NCI-H1694 (cell line): ENCODE data around the gene UGT3A1.
"Not testable (repeated sequence)": the region's sequence is repeated elsewhere in the genome, so short reads cannot be mapped to it uniquely, and the experiment has no call there.

Source experiments
- DNase-seq: peaks from one replicate; lab custom pipeline; 2025; lab: John Stamatoyannopoulos, UW

Gene UGT3A1

GRCh38 chr5:35987776-35988175 is 3.4 kb downstream of the UGT3A1 start:
- no peak for DNase-seq

DNA sequence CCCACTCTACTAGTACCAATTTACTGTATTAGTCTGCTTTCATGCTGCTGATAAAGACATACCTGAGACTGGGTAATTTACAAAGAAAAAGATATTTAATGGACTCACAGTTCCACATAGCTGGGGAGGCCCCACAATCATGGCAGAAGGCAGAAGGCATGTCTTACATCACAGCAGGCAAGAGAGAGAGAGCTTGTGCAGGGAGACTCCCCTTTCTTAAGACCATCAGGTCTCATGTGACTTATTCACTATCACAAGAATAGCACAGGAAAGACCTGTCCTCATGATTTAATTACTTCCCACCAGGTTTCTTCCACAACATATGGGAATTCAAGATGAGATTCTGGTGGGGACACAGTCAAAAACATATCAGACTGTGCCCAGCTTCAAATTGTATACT is 11.5 kb downstream of the UGT3A1 start:
- no peak for DNase-seq

DNA sequence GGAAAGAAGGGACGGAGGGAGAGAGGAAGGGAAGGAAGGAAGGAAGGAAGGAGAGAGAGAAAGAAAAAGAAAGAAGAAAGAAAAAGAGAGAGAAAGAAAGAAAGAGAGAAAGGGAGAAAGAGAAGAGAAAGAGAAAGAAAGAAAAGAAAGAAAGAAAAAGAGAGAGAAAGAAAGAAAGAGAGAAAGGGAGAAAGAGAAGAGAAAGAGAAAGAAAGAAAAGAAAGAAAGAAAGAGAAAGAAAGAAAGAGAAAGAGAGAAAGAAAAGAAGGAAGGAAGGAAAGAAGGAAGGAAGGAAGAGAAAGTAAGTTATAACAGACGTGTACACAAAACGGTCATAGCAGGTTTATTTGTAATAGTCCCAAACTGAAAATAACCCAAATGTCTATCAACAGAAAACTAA is 14.3 kb downstream of the UGT3A1 start:
- DNase-seq = not testable (repeated sequence)

GRCh38 chr5:35974570-35974969 is 16.6 kb downstream of the UGT3A1 start:
- DNase-seq = no peak

DNA sequence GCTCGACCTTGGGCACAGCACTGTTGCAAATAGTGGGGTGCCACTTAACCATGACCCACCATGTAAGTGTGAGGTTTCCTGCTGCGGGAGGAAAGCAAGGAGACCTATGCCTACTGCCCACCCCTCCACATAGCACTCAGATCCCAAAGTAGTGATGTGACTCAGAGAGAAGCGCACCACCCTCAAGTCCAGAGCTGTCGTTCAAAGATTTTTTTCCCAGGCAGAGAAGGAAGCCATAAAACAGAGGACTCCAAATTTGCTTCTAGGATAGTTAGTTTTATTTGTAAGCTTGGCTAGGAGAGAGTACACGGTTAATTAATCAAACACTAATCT is 19.3 kb downstream of the UGT3A1 start:
- no peak for DNase-seq

- DNase-seq = no peak
Observed at GRCh38 chr5:35971186-35971877, 19.9 kb downstream of the UGT3A1 start.

DNA sequence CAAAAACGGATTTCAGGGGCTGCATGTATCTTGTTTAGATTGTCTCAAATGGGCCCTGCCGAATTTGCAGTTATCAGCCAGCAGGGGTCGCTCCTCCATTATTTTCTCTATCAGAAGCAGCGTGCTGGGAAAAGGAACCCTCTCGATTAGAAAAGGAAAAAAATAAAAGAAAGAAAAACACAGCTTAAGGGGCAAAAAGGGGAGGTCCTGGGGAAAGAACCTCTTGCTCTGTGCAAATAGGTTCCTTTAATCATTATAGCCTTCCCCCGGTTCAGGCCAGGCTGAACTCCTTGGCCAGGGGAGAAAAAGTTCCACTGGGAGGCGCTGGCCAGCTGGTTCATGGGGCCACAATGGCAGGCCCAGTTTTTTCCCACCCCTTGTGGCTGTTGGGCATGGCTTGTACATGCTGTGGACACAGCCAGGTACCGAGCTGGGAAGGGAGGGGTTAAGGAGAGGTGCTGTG is 27.8 kb downstream of the UGT3A1 start:
- peak; percentile 3 for DNase-seq

GRCh38 chr5:35960328-35960727 is 30.9 kb downstream of the UGT3A1 start:
- no peak for DNase-seq

GRCh38 chr5:35956429-35956828 is 34.8 kb downstream of the UGT3A1 start:
- no peak for DNase-seq

DNA sequence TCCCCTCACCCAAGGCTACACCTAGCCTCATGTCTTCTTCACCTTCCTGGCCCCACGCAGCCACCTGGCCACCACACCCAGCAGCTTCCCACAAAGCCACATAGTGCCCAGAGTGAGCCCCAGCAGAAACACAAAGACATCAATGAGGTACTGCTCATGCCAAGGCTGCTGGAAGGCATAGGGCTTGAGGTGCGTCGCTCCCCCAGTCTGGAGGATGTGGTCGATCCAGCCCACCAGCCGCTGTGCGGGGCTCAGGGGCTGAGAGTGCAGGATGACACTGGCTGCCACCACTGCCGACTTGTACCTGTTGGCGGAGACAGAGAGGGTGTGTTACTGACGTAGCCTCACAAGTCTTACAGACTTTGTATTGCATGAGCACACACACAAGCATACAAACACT is 37.0 kb downstream of the UGT3A1 start:
- no peak for DNase-seq

GRCh38 chr5:35947085-35947484 is 44.1 kb downstream of the UGT3A1 start:
- DNase-seq = no peak

DNA sequence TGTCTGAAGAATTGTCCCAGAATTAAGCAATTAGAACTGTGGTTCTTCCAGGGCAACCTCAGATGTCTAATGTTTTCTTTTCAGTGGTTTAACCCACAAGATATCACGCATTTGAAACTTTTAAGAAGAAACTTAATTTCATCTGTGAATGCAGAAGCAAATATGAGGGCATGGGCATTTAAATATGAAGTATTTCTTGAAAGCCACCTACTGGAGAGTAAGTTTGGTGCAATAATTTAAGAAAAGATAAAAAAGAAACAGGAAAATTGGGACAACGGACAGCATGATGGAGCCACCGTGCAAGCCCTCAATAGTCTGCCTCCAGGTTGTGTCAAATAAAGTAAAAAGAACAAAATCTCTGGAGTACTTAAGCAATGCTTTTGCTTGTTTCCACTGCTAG is 51.6 kb downstream of the UGT3A1 start:
- no peak for DNase-seq

DNA sequence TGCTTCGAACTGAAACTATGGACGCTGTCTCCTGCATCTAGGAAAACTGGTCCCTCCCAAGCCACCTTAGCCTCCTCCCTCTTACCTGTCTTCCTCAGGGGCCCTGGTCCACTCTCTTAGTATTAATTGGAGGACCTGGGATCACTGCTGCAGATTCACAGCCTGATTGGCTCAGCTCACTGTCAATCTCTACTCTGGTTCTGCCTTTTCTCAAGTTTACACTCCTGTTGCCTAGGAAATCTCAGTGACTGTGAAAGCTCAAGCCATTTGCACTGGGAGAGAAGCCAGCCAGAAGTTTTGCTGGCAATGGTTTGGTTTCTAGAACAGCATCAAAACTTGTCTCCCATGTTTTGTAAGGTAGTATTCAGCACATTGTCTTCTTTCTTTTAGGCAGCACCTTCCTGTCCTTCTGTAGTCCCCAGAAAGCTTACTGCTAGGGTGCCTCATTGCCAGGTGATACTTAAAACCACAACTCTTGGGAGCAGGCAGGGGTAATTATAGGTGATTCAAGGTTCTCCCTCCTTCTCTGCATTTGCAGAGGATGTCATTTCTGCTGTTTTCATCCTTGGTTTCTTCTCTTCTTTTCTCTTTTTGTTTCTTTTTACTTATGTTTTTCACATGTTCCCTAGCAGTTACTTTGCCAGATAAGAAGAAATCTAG is 52.5 kb downstream of the UGT3A1 start, which contains the start of gene CAPSL:
CAPSL (minus strand) TSS at position 55 of the 660 bp plus-strand sequence. CDS start 17,502 bp downstream, outside the sequence.
- no peak for DNase-seq

DNA sequence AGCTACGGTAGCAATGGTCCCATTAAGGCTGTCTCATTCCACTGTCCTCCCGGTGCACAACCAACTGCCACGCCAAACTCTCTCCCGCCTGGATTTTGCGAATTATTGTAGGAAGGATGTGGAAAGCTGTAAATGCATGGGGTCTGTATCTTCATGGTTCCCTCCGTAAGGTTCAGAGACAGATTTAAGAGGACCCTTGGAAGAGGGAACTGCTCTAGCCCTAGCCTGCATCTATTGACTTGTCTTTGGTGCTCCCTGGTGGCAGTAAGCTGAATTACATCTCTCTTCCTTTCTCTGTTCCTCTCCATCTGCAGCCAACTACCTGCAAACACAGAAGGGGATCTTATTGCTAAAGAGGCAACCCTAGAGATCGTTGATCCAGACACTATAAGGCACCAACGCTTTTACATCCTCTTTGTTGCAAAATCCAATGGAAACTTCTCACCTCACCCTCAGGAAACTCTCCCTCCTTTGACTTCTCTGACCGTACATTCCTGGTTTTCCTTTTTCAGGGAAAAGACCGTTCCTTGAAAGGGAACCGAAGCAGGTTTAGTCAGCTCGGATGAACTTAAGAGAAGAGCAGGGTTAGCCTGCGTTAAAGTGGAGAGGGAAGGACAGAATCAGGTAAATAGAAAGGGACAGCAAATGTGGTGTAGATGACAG is 64.7 kb downstream of the UGT3A1 start:
- DNase-seq = peak; percentile 88

DNA sequence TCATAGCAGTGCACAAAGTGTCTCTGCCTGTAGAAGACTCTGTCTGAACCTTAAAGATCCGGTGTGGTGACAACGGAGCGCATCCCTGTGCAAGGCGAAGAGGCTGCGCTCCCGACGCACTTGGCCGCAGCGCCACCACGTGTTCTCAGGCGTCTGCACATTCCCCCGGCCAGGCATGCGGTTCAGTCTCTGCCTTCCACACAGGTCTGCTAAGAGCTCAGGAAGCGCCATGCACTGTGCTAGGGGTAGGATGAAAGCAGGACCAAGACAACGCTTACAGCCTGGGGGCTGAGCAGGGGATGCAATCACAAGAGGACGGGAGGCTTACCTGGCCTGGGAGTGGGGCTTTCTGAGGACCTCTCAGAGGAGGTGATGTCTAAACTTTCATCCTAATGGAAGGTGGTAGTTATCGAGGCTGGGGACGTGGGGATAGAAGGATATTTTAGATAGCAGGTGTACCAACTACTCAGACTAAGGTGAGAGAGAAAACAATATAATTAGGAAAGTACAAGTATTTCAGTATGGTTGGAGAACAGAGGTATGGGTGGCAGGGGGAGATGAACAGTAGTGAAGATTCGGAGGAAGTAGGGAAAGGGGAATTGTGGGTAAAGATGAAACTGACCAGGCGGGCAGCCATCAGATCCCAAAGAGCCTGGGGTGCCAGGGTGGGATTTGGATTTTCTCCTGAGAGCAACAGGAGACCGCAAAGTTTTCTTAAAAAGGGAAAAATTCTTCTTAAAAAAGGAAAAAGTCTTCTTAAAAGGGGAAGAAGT is 66.1 kb downstream of the UGT3A1 start:
- peak; percentile 18 for DNase-seq

DNA sequence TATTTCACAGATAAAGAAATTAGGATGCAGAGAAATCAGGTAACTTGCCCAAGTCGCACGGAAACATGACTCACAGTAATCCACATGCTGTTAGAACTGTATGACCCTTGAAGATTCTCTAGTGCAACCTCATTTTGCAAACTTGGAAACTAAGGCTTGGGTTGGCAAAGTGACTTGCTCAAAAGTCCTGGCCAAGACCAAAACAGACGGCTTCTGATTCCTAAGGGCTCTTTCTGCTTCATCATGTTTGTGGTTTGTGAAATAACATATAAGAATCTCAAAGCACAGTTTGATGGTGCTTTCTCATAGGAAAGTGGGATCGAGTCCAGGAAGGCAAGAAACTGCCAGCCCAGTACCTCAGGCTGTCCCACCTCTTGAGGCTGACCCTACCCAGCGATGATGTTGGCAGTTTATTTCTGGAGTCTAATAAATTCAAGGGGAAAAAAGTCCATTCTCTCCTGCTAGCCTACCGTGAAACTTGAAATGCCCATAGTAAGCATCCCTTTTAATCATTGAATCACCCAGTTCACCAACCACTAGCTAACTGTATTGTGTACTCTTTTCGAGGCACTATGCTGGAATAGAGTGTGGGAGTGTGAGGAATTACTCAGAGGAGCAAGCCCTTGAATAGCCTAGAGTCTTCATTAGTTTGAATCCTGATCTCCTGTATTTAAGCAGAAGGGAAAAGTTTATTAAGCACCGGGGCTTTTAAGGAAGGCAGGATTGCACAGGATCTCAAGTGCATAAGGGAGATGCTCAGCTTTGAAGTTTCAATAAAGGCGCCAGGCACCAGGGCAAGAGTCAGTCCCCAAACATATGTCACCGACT is 66.9 kb downstream of the UGT3A1 start:
- DNase-seq = no peak

DNA sequence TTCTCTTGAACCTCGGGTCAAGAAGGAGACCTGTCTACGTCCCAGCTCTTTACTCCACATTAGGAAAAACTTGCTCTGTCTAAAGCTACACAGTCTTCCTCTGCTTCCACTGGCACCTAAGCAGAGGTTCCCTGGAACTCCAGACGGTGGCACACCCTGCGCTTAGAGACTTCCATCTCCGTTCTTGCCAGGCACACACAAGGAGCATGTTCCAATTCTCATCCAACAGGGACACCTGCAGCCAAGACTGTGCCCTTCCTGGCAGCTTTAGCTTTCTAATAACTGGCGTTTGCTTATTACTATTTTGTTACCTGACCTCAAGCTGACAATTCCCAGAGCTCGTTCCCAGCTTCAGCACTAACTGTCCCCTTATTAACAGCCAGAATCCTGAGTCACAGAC is 68.7 kb downstream of the UGT3A1 start:
- no peak for DNase-seq

GRCh38 chr5:35921930-35922329 is 69.3 kb downstream of the UGT3A1 start:
- no peak for DNase-seq

DNA sequence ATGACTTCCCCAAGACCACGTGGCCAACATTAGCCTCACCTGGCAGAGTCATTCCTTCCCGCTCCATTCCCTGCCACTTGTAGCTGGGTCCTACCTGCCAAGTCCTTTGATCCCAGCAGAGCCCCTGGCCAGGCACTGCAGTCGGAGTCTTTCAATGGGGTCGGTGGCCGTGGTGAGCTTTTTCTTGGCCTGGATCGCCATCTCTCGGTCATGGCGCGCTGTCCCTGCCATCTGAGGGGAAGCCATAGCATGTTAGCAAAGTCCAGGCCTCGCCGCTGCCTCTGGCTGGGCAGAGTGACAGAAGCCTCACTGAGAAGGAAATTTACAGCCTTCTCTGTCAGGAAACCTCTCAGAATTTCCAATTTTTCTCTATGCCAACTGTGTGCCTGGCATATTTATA is 70.3 kb downstream of the UGT3A1 start:
- no peak for DNase-seq

DNA sequence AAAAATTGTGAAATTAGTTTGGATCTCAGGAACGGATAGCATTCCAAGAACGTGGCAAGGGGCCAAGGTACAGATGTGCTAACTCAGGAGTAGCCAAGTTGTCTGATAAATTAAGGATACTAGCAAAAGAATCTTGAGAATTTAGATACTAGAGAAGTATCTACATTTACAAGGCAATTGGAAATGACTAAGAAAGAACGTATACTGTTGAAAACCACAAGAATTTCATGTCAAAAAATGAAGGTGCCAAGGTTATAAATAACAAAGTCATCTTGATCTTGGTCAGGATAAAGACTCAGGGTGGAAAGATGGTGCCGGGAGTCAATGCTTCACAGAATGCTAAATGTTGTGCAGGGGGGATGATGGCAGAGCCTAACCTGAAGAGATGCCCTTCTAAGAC is 72.0 kb downstream of the UGT3A1 start:
- DNase-seq = no peak

DNA sequence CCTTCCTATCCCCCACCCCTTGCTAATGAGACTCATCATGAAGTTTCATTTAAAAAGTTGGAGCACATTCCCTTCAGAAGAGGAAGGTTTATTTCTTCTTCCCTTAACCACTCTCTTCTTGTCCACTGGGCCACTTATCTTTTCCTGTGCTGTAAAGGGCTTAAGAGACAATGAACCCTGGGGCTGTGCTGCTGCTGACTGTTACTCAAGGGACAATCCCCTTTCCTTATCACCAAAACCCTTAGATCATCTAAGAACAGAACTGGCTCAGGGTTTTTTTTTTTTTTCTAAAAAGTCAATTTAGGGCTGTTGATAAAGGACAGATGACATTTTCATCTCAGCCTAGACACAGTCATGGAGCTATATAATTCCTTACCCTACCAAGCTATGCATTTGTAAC is 82.4 kb downstream of the UGT3A1 start:
- DNase-seq = no peak

GRCh38 chr5:35908228-35908627 is 83.0 kb downstream of the UGT3A1 start:
- DNase-seq = no peak
